ENCODE results near the gene FGF3. TPM values are rescaled to one million over a fixed set of nuclear protein-coding genes. Genes with fewer than 3 reads are reported as not detected.

Gene FGF3
- total RNA-seq, 1 donor from 2014 or later: not detected

GRCh38 chr11:69819541-69820070 lies 390 bp upstream of the FGF3 start:
- Histone ChIP-seq H3K36me3 (no peaks in the 10 kb centered on the region), H3K4me1 (no peaks in the 10 kb centered on the region), H3K9me3 (no peaks in the 10 kb centered on the region), H3K27ac (no peak overlapping the region), H3K4me3 (no peak overlapping the region), H3K27me3 (peaks cover 75% of the 10 kb centered on the region)
- ATAC-seq (no peak), DNase-seq (no peak)
- TF ChIP-seq, protein P1, sequence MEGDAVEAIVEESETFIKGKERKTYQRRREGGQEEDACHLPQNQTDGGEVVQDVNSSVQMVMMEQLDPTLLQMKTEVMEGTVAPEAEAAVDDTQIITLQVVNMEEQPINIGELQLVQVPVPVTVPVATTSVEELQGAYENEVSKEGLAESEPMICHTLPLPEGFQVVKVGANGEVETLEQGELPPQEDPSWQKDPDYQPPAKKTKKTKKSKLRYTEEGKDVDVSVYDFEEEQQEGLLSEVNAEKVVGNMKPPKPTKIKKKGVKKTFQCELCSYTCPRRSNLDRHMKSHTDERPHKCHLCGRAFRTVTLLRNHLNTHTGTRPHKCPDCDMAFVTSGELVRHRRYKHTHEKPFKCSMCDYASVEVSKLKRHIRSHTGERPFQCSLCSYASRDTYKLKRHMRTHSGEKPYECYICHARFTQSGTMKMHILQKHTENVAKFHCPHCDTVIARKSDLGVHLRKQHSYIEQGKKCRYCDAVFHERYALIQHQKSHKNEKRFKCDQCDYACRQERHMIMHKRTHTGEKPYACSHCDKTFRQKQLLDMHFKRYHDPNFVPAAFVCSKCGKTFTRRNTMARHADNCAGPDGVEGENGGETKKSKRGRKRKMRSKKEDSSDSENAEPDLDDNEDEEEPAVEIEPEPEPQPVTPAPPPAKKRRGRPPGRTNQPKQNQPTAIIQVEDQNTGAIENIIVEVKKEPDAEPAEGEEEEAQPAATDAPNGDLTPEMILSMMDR (IDR thresholded peaks at IDR 0.05): no peak
- intact Hi-C loops (cut with DNase I): no loop called here

DNA sequence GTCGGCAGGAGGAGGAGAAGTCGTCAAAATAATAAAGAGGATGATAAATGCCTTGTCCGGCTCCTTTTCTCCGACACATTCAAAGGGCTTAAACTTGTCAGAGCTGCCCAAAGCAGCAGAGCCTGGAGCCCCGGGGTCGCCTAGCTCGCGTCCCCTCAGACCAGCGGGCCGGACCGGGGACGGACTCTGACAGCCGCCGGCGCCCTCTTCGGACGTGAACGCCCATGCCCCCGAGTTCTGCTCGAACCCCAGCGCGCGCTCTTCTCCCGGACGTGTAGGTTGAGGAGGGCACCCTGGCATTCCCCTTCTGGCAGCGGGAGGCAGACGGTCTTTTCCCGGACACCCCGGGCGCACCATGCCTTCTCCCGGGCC lies 999 bp downstream of the FGF3 start:
- Histone ChIP-seq H3K27me3 (peaks cover 74% of the 10 kb centered on the region), H3K4me1 (no peaks in the 10 kb centered on the region), H3K36me3 (no peaks in the 10 kb centered on the region), H3K27ac (no peak overlapping the region), H3K9me3 (no peaks in the 10 kb centered on the region), H3K4me3 (no peak overlapping the region)
- intact Hi-C loops (cut with DNase I): no loop called here
- DNase-seq: no peak
- ATAC-seq: no peak
- TF ChIP-seq, protein P1 (IDR thresholded peaks at IDR 0.05): no peak

- ATAC-seq (no peak), DNase-seq (no peak)
- H3K9me3 ChIP-seq: no peaks in the 10 kb centered on the region
- H3K4me1 ChIP-seq: no peaks in the 10 kb centered on the region
- TF ChIP-seq, protein P1 (IDR thresholded peaks at IDR 0.05): no peak
- no peaks in the 10 kb centered on the region for H3K36me3 ChIP-seq
- intact Hi-C loops (cut with DNase I): no loop called here
- no peak overlapping the region for H3K4me3 ChIP-seq
- H3K27me3 ChIP-seq: peaks cover 67% of the 10 kb centered on the region
- H3K27ac ChIP-seq: no peak overlapping the region
Observed at GRCh38 chr11:69817265-69818230, 1.7 kb downstream of the FGF3 start.

- Histone ChIP-seq H3K4me1 (no peaks in the 10 kb centered on the region), H3K9me3 (no peaks in the 10 kb centered on the region), H3K4me3 (no peak overlapping the region), H3K36me3 (no peaks in the 10 kb centered on the region), H3K27me3 (peaks cover 60% of the 10 kb centered on the region), H3K27ac (no peak overlapping the region)
- ATAC-seq (no peak), DNase-seq (no peak)
- intact Hi-C loops (cut with DNase I): no loop called here
- TF ChIP-seq, protein P1 (IDR thresholded peaks at IDR 0.05): no peak
Observed at GRCh38 chr11:69816671-69817070, 2.5 kb downstream of the FGF3 start.

DNA sequence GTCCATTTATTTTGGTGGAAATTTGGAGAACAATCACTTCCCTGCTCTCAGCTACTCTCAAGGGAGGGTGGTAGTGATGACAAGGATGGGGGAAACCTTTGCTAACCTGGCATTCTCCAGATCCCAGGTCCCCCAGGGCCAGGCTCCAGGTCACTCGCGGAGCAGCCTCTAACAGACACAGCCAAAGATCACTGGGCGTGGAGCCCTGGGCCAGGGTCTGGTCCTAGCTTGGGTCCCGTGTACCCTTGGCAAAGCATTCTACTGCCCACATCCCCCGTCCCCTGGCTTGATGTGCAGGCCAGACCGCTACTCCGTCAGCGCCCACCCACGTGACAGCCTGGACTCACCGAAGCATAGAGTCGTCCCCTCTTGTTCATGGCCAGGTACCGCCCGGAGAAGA lies 3.2 kb downstream of the FGF3 start:
- ATAC-seq (no peak), DNase-seq (no peak)
- H3K9me3 ChIP-seq: no peaks in the 10 kb centered on the region
- TF ChIP-seq, protein P1 (IDR thresholded peaks at IDR 0.05): no peak
- intact Hi-C loops (cut with DNase I): no loop called here
- no peak overlapping the region for H3K4me3 ChIP-seq
- no peaks in the 10 kb centered on the region for H3K4me1 ChIP-seq
- peaks cover 58% of the 10 kb centered on the region for H3K27me3 ChIP-seq
- no peak overlapping the region for H3K27ac ChIP-seq
- H3K36me3 ChIP-seq: no peaks in the 10 kb centered on the region

Data from upper lobe of right lung (tissue), 1 donor.